GM18508 (cell line): ENCODE data around the gene LYRM1.
"Not testable (repeated sequence)": the region's sequence is repeated elsewhere in the genome, so short reads cannot be mapped to it uniquely, and the experiment has no call there.

Source experiments
- ATAC-seq: cut with Tn5 transposase; IDR thresholded peaks from one replicate; pipeline ENCODE4 v1.9.1; 2021; ENCODE audit warnings: moderate number of reproducible peaks; ENCODE audit not compliant: insufficient read depth, unreplicated experiment

Gene LYRM1

GRCh38 chr16:20929676-20930364 lies 29.2 kb downstream of the LYRM1 start:
- not testable (repeated sequence) for ATAC-seq

GRCh38 chr16:20930365-20930690 lies 29.8 kb downstream of the LYRM1 start:
- ATAC-seq: no peak

GRCh38 chr16:20931066-20931600 lies 30.6 kb downstream of the LYRM1 start:
- ATAC-seq: no peak

GRCh38 chr16:20933589-20933988 lies 33.0 kb downstream of the LYRM1 start:
- no peak for ATAC-seq

GRCh38 chr16:20937736-20938135 lies 37.2 kb downstream of the LYRM1 start:
- no peak for ATAC-seq

GRCh38 chr16:20938426-20938825 lies 37.9 kb downstream of the LYRM1 start:
- ATAC-seq: no peak

- no peak for ATAC-seq
These were observed 39.0 kb downstream of the LYRM1 start for GRCh38 chr16:20939611-20940010.

GRCh38 chr16:20940871-20941635 lies 40.5 kb downstream of the LYRM1 start:
- ATAC-seq: no peak

GRCh38 chr16:20941636-20941926 lies 41.0 kb downstream of the LYRM1 start:
- no peak for ATAC-seq

- no peak for ATAC-seq
These were observed 41.7 kb downstream of the LYRM1 start for GRCh38 chr16:20942256-20942655.

- ATAC-seq: no peak
These were observed 44.4 kb downstream of the LYRM1 start for GRCh38 chr16:20944861-20945574.

- not testable (repeated sequence) for ATAC-seq
These were observed 45.0 kb downstream of the LYRM1 start for GRCh38 chr16:20945575-20945875.

- ATAC-seq: no peak
These were observed 45.6 kb downstream of the LYRM1 start for GRCh38 chr16:20946015-20946629.

- ATAC-seq: no peak
These were observed 47.9 kb downstream of the LYRM1 start for GRCh38 chr16:20948444-20948843.

GRCh38 chr16:20949660-20950059 lies 49.1 kb downstream of the LYRM1 start:
- no peak for ATAC-seq

- no peak for ATAC-seq
These were observed 49.7 kb downstream of the LYRM1 start for GRCh38 chr16:20950294-20950693.

GRCh38 chr16:20952139-20952920 lies 51.8 kb downstream of the LYRM1 start:
- ATAC-seq: no peak

GRCh38 chr16:20954574-20954973 lies 54.0 kb downstream of the LYRM1 start:
- no peak for ATAC-seq

- no peak for ATAC-seq
These were observed 55.7 kb downstream of the LYRM1 start for GRCh38 chr16:20956319-20956718.

- ATAC-seq: no peak
These were observed 56.6 kb downstream of the LYRM1 start for GRCh38 chr16:20957153-20957552.
